ENCODE measurements around the gene LAMA3. TPM values are rescaled to one million over a fixed set of nuclear protein-coding genes. Genes with fewer than 3 reads are reported as not detected.

Gene LAMA3
- total RNA-seq, 1 experiment from 2014 or later = 8.1 TPM

DNA sequence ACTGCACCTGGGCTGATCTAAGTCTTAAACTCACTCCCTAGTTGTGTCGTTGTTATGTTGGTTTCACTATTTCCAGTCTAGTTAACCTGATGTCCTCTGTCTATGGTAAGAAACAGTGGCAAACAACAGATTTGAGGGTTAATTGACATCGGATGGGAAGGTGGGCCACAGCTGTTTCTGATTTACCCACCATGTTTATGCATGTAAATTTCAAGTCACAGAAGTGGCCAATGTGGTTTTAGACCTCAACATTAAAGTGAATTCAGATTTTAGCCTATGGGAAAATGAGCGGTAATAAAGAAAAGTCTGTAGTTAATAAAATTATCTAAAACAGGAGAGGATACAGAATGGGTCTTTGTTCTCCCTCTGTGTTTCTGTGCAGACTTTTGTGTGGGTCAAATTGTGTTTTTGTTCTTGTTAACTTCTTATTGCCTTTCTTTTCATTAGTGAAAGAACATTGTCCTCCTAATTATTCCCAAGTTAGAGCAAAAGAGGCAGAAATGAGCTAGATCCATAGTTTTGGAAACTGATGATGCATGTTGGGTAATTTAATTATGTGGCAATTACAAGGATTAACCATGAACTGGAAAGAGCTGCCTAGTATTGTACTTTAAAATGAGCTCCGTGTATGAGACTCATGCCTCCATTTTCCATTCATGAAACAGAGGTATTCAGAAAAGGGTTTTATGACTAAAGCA is 83.2 kb downstream of the LAMA3 start:
- no peak overlapping the region for H3K4me3 ChIP-seq (ENCODE audit: low read depth in 2 of 2, low read length in 2 of 2)
- H3K4me1 ChIP-seq (ENCODE audit: control insufficient read depth, insufficient read depth, low read length) = no peaks in the 10 kb centered on the region
- ChIA-PET POLR2A (no interaction called here), CTCF (no interaction called here)
- no peak for ATAC-seq
- H3K27me3 ChIP-seq (ENCODE audit: control insufficient read depth, insufficient read depth, low read length) = no peaks in the 10 kb centered on the region
- H3K9me3 ChIP-seq (ENCODE audit: control insufficient read depth, insufficient read depth, low read depth, low read length) = no peaks in the 10 kb centered on the region
- TF ChIP-seq SIN3A (IDR thresholded peaks at IDR 0.05; ENCODE audit: borderline replicate concordance, insufficient read depth, low read depth, low read length) (no peak), POLR2AphosphoS5 (IDR thresholded peaks at IDR 0.05; ENCODE audit: low read depth, low read length) (no peak), REST (IDR thresholded peaks at IDR 0.05; ENCODE audit: insufficient read depth in 1 of 2, low read depth in 2 of 2, low read length in 1 of 2) (no peak), TCF7L2 (IDR thresholded peaks at IDR 0.05; ENCODE audit: low read depth, low read length) (no peak)
- TF ChIP-seq, protein P1, sequence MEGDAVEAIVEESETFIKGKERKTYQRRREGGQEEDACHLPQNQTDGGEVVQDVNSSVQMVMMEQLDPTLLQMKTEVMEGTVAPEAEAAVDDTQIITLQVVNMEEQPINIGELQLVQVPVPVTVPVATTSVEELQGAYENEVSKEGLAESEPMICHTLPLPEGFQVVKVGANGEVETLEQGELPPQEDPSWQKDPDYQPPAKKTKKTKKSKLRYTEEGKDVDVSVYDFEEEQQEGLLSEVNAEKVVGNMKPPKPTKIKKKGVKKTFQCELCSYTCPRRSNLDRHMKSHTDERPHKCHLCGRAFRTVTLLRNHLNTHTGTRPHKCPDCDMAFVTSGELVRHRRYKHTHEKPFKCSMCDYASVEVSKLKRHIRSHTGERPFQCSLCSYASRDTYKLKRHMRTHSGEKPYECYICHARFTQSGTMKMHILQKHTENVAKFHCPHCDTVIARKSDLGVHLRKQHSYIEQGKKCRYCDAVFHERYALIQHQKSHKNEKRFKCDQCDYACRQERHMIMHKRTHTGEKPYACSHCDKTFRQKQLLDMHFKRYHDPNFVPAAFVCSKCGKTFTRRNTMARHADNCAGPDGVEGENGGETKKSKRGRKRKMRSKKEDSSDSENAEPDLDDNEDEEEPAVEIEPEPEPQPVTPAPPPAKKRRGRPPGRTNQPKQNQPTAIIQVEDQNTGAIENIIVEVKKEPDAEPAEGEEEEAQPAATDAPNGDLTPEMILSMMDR (IDR thresholded peaks at IDR 0.05) = no peak
- intact Hi-C loops (cut with micrococcal nuclease; ENCODE audit: unreplicated experiment) = no loop called here
- in situ Hi-C loops (cut with HindIII; ENCODE audit: low pct_unique_long_range_greater_than_20kb, low sequenced_read_pairs) = no loop called here
- no peak overlapping the region for H3K27ac ChIP-seq (ENCODE audit: low read length)
- no peaks in the 10 kb centered on the region for H3K36me3 ChIP-seq (ENCODE audit: control insufficient read depth, insufficient read depth, low read length)
- no peak for DNase-seq (ENCODE audit: low read depth, low spot score)
- BruUV-seq (replicated peaks) = no TSS peak

DNA sequence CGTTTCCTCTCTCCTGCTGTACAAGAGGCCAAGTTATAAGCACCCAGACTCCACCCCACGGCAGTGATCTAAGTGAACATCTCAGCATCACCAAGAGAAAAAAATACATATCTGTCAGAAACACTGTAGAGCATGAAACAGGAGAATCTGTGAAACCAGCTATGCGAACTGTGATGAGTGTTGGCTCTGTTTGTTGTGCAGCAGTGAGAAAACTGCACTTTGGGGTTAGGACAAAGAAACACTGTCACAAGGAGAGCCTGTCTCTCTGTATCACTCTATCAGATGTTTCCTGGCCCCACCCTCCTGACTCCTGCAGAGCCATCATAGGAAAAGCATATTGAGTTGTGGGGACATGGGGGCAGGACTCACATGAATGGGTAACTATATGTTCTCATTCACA is 87.1 kb downstream of the LAMA3 start:
- Histone ChIP-seq H3K4me3 (ENCODE audit: low read depth in 2 of 2, low read length in 2 of 2) (no peak overlapping the region), H3K27me3 (ENCODE audit: control insufficient read depth, insufficient read depth, low read length) (no peaks in the 10 kb centered on the region), H3K36me3 (ENCODE audit: control insufficient read depth, insufficient read depth, low read length) (no peaks in the 10 kb centered on the region), H3K9me3 (ENCODE audit: control insufficient read depth, insufficient read depth, low read depth, low read length) (no peaks in the 10 kb centered on the region), H3K4me1 (ENCODE audit: control insufficient read depth, insufficient read depth, low read length) (no peaks in the 10 kb centered on the region; the same call in 1 of the 2 replicates), H3K27ac (ENCODE audit: low read length) (no peak overlapping the region)
- no peak for TF ChIP-seq SIN3A (IDR thresholded peaks at IDR 0.05; ENCODE audit: borderline replicate concordance, insufficient read depth, low read depth, low read length)
- no peak for TF ChIP-seq REST (IDR thresholded peaks at IDR 0.05; ENCODE audit: insufficient read depth in 1 of 2, low read depth in 2 of 2, low read length in 1 of 2)
- TF ChIP-seq POLR2AphosphoS5 (IDR thresholded peaks at IDR 0.05; ENCODE audit: low read depth, low read length) = no peak
- TF ChIP-seq TCF7L2 (IDR thresholded peaks at IDR 0.05; ENCODE audit: low read depth, low read length) = no peak
- TF ChIP-seq, protein P1 (IDR thresholded peaks at IDR 0.05) = no peak
- intact Hi-C loops (cut with micrococcal nuclease; ENCODE audit: unreplicated experiment) (no loop called here), in situ Hi-C loops (cut with HindIII; ENCODE audit: low pct_unique_long_range_greater_than_20kb, low sequenced_read_pairs) (no loop called here)
- DNase-seq (ENCODE audit: low read depth, low spot score) (no peak), ATAC-seq (no peak)
- CTCF ChIA-PET = no interaction called here
- POLR2A ChIA-PET = no interaction called here
- BruUV-seq (replicated peaks) = no TSS peak

All from Panc1 (cell line).